NCI-H774 (cell line): ENCODE data around the gene NOX3.

Source experiments
- DNase-seq: peaks from one replicate; lab custom pipeline; 2025; lab: John Stamatoyannopoulos, UW

NOX3 gene

DNA sequence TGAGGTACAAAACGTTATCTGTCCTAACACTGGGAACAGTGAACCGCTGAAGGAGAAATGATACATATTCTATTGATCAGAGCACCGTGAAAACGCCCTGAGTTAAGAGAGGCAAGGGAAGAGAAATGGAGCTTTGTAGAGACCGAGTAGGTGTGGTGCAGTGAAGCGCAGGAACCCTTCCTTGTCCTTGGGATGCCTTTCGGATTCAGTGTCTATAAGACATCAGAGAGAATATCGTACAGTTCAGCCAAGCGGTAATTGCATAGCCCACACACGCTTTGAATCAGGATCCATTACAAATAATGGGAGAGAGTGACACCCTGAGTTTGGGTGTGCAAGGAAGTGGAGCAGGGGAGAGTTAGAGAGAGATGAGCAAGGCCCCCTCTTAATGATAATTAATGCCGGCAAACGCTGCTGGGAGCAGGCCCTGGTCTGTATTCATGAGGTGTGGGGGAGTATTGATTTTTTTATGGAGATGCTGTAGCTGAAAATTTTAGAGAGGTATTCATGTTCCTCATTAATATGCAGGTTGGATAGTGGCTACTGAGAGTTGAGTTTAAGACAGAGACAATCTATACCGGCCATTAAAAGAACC, 20.7 kb downstream of the NOX3 start:
- DNase-seq: no peak

DNA sequence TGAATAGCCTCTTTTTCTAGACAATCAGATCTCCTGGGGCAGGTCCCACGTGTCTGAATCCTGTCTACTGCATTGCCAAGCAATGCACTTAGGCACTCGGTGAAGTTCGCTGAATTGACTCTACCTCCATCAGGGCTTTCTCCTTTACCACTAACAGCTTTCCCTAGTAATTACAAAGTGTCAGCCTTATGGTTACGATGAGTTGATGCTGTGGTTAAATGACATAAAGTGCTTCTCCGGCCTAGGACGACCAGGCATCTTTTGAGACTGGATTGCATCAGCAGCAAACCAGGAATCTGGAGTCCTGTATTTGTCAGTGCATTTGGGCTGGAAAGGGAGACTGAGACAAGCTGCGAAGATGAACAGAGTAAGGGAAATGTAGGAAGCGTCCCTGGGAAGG, 21.5 kb downstream of the NOX3 start:
- no peak for DNase-seq

DNA sequence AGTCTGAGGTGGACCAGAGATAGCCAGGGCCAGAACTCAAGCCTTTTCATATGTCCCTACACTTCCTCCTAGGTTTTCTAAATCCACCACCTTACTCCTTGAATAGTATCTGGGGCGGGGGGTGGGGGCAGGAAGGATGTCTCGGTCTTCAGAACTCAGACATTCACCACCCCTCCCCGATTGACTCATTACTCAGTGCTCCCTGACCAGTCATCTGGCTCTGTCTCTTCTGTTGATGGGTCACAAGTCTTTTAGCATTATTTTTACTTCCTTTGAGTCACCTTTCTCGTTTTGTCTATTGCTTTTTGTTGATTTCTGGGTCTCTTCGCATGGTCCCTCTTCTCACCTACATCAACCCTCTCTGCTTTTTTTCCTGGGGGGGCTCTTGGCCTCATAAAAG, 23.3 kb downstream of the NOX3 start:
- DNase-seq: no peak

DNA sequence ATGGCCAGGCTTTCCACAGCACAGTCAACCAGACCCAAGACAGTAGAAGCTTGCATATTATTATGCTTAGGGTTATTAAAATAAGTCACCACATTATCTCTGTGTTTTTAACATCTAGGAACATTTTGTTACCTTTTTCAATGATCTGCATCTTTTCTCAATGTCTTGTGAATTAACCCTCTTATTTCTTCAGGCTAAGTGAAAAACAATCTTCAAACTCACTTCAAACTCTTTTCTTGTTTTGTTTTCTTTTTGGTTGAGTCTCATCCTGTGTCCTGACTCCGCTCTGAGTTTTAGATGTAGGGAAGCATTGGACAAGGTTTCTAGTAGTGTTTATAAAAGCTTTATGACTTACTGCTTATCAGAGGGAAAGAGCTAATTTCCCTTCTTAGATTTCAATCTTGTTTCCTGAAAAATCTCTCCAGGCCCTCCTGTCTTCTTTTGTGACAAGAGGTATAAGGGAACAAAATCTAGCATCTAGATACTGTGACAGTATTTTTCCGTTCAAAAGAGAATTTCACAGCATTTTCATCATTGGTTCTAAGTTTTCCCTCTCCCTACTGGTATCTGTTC, 26.2 kb downstream of the NOX3 start:
- no peak for DNase-seq

DNA sequence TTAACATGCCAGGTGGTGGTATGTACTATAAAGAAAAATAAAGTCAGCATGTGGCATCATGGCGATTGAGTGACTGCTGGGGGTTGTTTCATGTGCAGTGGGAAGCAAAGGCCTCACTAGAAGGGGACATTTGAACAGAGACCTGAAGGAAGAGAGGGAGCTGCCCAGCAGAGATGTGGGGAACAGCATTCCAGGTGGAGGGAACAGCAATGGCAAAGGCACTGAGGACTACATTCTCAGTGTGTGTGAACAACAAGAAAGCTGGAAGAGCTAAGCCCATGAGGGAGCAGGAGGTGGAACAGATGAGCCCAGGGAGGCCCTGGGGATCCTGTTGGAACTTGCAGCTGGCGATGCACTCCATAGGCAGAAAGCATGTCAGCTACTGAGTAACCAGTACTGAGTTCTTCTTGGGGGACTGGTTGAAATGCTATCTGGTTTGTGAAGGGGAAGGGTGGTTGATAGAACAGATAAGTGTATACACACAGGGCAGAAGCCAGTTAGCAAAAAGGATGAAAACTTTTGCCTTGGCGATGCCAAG, 29.2 kb downstream of the NOX3 start:
- DNase-seq: no peak

DNA sequence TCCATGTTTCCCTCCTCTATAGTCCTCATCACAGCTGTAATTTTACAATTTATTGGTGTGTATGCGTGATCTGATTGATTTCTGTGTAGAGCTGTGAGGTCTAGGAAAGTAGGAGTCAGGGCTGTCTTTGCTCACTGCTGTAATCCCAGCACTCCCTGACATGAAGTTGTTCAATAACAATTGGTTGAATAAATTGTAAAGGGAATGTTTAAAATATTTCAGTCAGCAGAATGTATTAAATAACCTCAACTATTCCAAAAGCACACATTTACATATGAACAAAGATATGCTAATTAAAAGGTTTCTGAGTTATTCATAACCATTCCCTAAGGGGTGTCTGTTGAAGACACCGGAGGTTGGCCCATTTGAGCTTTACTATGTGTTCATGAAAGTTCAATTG, 31.5 kb downstream of the NOX3 start:
- DNase-seq: no peak

DNA sequence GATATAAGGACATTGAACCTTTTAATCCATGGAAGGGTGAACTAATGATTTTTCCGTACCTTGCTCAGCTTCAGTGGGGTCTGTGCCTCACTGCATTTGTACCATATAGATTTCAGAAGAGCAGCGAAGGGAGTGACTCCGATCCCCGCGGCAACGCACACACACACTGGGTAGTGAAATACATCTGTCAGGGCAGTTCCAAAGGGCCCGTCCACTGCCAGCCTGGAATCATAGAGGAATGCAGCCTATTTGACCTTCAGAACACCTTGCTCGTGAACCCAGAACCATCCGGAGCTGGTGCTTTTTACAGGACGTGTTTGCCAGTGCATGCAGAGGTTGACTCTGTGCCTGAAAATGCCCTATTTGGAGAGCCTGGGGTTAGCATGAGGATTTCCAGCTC, 33.0 kb downstream of the NOX3 start:
- DNase-seq: no peak

DNA sequence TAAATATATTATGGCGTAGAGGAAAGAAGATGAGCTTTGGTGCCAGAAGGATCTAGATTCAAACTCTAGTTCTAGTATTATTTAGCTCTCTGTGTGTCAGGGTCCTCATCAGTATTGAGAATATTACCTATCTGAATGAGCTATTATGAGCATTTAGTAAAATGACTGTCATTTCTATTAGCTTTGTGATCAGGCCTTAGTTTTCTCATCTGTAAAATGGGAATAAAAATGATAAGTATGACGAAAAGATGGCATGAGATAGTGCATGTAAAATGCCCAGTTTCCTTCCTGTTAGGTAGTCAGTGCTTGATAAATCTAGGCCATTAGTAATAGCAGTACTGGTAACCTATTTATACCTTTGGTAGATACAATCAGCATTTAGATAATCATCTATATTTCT, 35.1 kb downstream of the NOX3 start:
- no peak for DNase-seq

DNA sequence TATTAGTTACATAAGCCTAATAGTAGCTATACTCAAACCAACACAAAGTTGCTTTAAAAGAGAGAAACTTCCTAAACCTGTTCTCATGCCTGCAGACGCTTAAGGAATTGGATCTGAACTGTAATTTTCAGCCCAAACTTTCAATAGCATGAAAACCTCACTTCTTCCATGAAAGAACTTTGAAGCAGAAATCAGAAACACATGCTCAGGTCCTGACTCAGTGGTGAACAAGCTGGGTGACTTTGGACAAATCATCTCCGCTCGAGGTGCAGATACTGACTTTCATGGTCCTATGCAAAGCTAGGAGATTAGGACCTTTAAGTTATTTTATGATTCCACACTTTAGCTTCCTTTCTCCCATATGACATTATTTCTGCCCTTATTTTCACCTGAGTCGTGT, 36.5 kb downstream of the NOX3 start:
- no peak for DNase-seq

DNA sequence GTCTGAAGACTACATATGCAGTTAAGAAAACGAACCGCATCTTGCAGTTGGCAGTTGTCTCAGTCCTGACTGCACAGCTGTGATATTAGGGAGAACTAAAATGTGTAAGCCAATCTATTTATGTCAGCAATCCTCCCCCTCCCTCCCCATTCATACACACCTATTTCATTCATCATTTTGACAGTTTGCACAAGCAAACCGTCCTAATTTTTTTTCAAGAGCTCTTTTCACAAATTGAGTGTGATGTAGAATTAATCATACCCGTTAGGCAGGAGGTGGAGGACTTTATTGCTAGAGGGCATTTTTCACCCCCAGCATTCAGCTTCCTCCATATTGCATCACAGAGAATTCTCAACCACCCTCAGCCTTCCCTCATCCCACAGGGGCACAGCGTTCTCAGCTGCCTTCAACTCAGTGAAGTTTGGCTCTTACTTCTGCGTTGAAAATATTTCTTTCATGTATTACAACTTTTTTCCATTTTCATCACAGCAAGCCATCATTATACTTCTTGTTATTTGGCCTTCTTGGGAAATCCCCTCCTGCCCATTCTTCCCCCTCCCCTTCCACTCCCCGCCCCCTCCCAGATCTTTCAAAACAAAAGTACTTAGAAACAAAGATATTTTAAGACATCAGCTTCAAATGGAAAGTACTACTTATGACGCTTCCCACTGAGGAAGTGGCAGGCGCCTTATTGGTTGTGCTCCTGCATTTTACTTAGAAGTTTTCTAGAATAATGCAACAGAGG, 37.5 kb downstream of the NOX3 start:
- no peak for DNase-seq

DNA sequence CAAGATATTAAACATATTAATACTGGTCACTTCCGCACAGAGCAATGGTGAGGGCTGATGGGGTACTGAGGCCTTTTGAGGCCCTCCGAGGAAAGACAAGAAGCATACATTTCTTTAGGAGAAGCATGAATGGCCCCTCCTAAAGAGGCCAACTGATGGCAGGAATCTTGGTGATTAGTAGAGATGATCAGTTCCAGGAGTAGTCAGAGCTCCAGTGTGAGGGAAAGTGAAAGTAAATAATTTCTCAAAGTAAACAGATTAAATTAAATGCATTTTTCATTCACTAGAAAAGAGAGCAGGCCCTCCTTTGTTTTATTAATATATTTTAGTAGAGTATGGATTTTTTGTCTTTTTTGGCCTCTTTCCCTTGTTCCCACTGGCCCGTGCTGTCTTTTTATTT, 38.2 kb downstream of the NOX3 start:
- DNase-seq: no peak

DNA sequence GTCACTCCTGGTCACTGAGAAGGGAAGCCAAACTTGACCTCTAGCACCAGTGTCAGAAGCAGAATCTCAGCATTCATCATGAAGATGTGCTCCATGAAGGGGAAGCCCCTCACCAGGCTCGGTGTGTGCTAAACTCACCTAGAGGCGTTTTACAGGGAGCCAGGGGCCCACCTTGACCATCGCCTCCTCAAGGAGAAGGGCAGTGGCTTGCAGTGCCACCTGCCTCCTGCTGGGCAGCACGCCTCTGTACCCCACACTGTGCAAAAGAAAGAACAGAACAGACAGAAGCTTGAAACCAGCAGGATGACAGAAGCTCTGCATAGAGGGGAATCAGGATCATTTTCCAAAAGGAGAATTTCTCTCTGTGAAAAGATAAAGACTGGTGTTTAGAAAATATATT, 39.7 kb downstream of the NOX3 start:
- no peak for DNase-seq

DNA sequence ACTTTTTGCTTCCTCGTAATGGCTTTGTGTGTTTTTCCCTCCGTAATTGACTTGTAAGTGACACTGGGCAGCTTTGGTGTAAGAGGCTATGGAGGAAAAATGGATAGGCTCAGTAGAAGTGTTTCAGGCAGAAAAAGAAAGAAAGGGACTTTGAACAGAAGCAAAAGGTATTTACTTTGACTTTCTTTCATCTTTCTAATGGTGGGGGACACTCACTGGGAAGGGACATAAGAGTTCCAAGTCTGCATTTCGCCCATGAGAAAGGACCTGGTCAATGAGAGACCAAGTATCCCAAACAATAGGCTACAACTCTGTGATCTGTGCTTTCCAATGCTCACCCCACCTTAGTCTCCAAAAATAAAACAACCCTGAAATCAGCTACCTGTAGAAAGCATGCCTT, 41.6 kb downstream of the NOX3 start:
- DNase-seq: no peak

DNA sequence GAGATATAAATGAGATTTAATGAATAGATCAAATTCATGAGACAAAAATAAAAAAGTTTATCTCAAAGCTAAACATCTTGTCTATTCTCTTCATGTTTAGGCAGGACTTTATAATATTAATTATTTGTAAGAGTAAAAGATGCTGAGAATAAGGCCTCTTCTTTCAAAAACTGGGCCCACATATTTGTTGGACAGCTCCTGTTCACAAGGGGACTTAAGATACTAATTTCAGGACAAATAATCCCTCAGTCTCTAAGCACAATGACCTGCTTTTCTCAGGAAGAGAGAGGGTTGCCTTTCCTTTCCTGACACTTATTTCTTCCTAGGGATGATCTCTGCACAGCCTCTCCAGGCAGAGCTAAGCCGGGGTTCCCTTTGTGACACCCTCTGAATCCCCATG, 43.3 kb downstream of the NOX3 start:
- DNase-seq: no peak

DNA sequence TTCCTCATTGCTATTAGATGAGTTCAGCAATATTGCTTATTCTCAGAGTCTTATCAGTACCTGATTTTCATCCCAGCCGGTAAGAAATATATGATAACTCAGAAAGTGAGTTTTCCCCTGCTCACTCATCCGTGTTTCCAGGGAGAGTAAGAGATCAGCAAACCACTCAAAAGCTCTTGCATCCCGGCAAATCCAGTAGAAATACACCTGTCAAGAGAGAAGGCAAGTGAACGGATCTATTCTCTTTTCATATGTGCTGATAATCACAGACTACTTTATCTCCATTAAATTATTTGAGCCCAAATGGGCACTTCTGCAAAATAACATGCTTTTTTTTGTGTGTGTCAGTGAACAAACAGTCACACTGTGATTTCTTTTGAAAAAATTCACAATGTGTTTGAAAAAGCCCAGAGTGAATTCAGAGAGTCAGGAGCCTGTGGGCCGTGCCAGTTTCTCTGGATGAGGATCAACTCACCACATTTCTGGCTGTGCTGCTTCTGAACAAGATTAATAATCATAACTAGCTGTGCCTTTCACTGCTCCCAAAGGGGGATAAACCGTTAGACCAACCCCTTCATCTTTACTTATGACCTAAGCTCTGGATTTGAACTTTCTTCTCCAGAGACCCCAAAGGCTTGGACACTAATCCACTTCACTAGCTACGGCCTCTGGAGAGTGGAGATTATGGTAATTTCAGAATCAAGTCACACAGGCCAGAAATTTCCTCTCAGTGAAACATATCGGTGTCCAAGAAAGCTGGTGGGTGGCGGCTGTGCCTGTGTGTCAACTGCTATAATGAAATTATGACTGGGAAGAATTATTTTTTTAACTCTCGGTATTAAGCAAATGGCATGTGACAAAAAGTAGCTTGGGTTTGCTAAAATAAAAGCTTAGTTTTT, 44.2 kb downstream of the NOX3 start:
- no peak for DNase-seq

DNA sequence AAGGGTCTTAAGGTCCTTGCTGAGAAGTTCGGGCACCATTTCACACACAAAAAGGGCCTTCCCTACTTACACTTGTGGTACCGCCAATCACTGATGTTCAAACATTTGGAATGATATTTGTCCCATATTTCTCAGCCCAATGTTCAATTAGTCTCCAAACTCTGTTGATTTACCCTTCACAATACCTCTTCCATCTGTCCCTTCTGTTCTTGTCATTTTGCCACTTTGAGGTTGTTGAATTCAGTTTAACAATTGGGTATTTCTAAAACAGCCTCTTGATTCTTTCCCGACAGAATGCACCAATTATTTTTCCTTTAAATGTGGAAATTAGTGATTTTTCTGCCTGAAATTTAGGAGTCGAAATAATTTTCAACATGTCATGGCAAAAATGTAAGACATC, 46.2 kb downstream of the NOX3 start:
- DNase-seq: no peak

DNA sequence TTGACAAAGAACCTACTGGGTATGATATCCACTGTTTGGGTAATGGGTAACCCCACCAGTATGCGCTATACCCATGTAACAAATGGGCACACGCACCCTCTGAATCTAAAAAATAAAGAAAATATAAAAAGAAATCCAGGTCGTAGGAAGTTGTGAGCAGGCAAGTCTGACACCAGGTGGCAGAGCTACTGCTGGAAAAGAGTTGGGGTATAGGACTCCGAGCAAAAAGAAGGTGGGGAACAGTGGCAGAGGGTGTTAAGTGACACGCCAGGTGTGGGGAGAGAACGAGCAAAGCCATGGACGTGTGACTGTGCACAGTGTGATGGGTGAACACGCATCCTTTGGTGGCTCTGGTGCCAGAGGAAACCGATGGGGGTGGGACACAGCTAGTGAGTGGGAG, 46.7 kb downstream of the NOX3 start:
- DNase-seq: no peak

DNA sequence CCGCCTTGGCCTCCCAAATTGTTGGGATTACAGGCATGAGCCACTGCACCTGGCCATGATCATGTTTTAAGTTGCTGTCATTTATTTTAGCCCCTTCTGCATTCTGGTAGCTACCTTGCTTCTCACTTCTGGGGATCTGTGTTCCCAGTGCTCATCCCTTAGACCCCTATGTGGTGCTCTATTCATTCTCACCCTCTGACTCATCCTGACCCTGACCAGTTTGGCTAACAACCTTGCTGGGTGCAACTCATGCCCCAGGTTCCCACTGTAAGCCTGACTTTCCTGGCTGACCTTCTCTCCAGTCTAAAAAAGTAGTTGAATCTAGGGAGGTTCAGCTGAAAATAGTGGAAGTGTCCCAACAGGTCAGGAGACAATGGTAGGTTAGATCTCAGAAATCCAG, 47.4 kb downstream of the NOX3 start:
- no peak for DNase-seq

DNA sequence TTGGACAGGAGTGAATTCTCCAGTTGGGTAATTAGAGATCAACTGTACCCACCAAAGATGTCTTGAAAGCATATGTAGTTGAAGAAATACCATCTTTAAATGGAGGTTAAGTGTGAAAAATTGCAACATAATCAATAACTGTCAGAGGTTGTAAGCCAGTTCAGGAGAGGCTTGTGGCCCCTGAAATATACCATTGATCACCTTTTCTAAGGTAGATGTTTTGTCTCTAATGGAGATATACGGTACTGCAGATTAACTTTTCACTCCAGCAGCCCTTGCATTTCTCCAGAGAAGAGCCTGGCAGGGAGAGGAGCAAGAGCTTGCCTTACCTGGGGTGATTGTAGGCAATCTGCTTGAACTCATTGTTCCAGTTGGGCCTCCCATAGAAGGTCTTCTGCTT, 48.8 kb downstream of the NOX3 start:
- DNase-seq: no peak

DNA sequence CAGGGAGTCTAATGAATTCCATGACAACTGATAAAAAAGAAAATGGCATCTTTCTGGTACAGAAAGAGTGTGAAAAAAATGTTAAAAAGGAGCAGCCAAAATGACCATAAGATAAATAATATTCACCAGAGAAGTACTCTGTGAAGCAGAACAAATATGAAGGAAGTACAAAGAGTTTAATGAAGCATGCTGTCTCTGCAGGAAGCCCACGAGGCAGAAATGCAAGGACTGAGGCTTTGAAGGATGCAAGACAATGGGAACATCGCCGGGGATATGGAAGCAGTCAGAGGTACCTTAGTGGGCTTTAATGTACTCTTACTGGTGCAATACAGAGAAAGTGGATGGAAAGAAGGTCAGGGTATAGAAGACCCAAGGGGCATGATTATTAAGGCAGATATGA, 50.7 kb downstream of the NOX3 start:
- no peak for DNase-seq

DNA sequence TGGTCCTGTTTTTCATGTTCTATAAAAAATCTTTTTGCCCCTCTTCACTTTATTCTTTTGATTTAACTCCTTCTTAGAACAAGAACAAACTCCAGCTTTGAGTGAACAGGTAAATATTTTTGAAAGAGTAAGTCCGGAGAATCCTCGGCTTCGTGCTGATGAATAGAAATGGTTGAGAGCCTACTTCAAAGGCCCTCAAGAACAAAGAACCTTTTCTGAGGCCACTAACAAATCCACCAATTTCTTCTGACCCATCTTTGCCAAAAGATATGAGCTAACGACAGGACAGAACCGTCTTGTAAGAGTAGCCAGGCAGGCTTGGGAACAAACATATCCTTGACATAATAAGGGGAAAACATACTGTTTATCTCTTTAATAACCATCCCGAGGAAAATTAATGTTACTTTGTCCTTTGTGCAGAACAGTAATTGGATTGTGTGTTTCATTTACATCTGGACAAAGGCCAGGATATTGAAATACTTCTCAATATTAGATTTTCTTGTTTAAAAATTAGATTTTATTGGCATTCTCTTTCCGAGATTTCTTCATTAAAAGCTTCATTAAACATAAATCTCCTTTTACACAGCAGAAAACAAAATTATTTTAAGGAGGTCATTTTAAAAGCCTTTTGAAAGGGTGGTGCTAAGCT, 52.9 kb downstream of the NOX3 start:
- DNase-seq: no peak

DNA sequence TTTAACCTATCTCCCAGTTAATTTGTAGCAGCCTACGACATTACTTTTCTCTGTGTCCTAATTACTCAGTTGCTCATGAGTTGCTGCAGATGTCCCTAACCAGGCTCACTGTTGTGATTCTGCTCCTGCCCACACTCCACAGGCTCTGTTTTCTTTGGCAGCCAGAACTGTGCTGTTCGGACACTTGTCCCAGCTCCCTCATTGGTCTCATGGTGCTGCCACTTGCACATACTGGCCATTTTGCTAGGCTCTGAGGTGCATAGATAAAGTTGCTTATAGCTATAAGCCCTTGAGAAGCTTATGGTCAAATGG, 55.0 kb downstream of the NOX3 start:
- DNase-seq: no peak
